Parathyroid adenoma (tissue), 2 donors: ENCODE results near the gene ENPEP.

Source experiments
- H2AFZ ChIP-seq: fragments of 300-600 bp; sonication (generic); one replicate; pipeline ENCODE4 v1.7.0; 2017; ENCODE audit warnings: antibody characterized with exemption, mild to moderate bottlenecking
- H3K27ac ChIP-seq: fragments of 300-600 bp; sonication (generic); one replicate; pipeline ENCODE4 v1.7.0; 2017
- H3K27me3 ChIP-seq: fragments of 300-600 bp; sonication (generic); one replicate; pipeline ENCODE4 v1.7.0; 2017; ENCODE audit warnings: low read length; ENCODE audit not compliant: control insufficient read depth, insufficient read depth
- H3K36me3 ChIP-seq: fragments of 300-600 bp; sonication (generic); one replicate; pipeline ENCODE4 v1.7.0; 2017; ENCODE audit warnings: low read length; ENCODE audit not compliant: control insufficient read depth, insufficient read depth
- H3K4me1 ChIP-seq: fragments of 300-600 bp; sonication (generic); one replicate; pipeline ENCODE4 v1.7.0; 2017; ENCODE audit warnings: control low read depth
- H3K4me2 ChIP-seq: fragments of 300-600 bp; sonication (generic); one replicate; pipeline ENCODE4 v1.7.0; 2017; ENCODE audit warnings: low read length
- H3K4me3 ChIP-seq: fragments of 300-600 bp; sonication (generic); one replicate; pipeline ENCODE4 v1.7.0; 2017; ENCODE audit warnings: low read depth, low read length
- H3K79me2 ChIP-seq: fragments of 300-600 bp; sonication (generic); one replicate; pipeline ENCODE4 v1.7.0; 2017; ENCODE audit warnings: control low read depth
- H3K9ac ChIP-seq: fragments of 300-600 bp; sonication (generic); one replicate; pipeline ENCODE4 v1.7.0; 2017; ENCODE audit warnings: mild to moderate bottlenecking
- H3K9me3 ChIP-seq: fragments of 300-600 bp; sonication (generic); one replicate; pipeline ENCODE4 v1.7.0; 2017; ENCODE audit warnings: low read length; ENCODE audit not compliant: control insufficient read depth
- CTCF ChIP-seq: fragments of 300-600 bp; sonication (generic); IDR thresholded peaks from one replicate; pipeline ENCODE4 v1.7.0; 2017; ENCODE audit warnings: antibody characterized with exemption, mild to moderate bottlenecking
- donor health status: primary hyperparathyroidism.

ENPEP gene

GRCh38 chr4:110533940-110534339 is 58.0 kb downstream of the ENPEP start:
- Histone ChIP-seq H3K4me1 (no peaks in the 10 kb centered on the region), H3K4me3 (no peak overlapping the region)
- no peak for TF ChIP-seq CTCF

GRCh38 chr4:110540581-110540980 is 64.6 kb downstream of the ENPEP start:
- H3K9me3 ChIP-seq, result no peaks in the 10 kb centered on the region
- no peaks in the 10 kb centered on the region for H3K79me2 ChIP-seq
- H2AFZ ChIP-seq, result no peak overlapping the region
- no peak overlapping the region for H3K4me3 ChIP-seq
- no peak for TF ChIP-seq CTCF
- H3K4me1 ChIP-seq, result no peaks in the 10 kb centered on the region
- H3K4me2 ChIP-seq, result no peak overlapping the region
- no peaks in the 10 kb centered on the region for H3K27me3 ChIP-seq
- H3K27ac ChIP-seq, result no peak overlapping the region
- no peaks in the 10 kb centered on the region for H3K36me3 ChIP-seq
- H3K9ac ChIP-seq, result no peak overlapping the region

More at GRCh38 chr4:110533940-110534339, 58.0 kb downstream of the ENPEP start:
- Histone ChIP-seq H2AFZ (no peak overlapping the region), H3K4me2 (no peak overlapping the region), H3K27ac (no peak overlapping the region), H3K36me3 (no peaks in the 10 kb centered on the region), H3K79me2 (no peaks in the 10 kb centered on the region), H3K27me3 (no peaks in the 10 kb centered on the region), H3K9ac (no peak overlapping the region), H3K9me3 (no peaks in the 10 kb centered on the region)

GRCh38 chr4:110540982-110541451 is 65.1 kb downstream of the ENPEP start:
- no peak overlapping the region for H3K27ac ChIP-seq
- no peaks in the 10 kb centered on the region for H3K36me3 ChIP-seq
- no peaks in the 10 kb centered on the region for H3K79me2 ChIP-seq
- no peak for TF ChIP-seq CTCF
- H3K27me3 ChIP-seq, result no peaks in the 10 kb centered on the region
- H3K4me2 ChIP-seq, result no peak overlapping the region
- no peak overlapping the region for H3K4me3 ChIP-seq
- H3K9ac ChIP-seq, result no peak overlapping the region
- H2AFZ ChIP-seq, result no peak overlapping the region
- no peaks in the 10 kb centered on the region for H3K9me3 ChIP-seq
- no peaks in the 10 kb centered on the region for H3K4me1 ChIP-seq

- Histone ChIP-seq H3K4me1 (no peaks in the 10 kb centered on the region), H3K4me2 (no peak overlapping the region), H3K9me3 (no peaks in the 10 kb centered on the region), H2AFZ (no peak overlapping the region), H3K9ac (no peak overlapping the region), H3K36me3 (no peaks in the 10 kb centered on the region), H3K4me3 (no peak overlapping the region), H3K79me2 (no peaks in the 10 kb centered on the region), H3K27me3 (no peaks in the 10 kb centered on the region), H3K27ac (no peak overlapping the region)
- TF ChIP-seq CTCF, result no peak
Measured at GRCh38 chr4:110543577-110543976, 67.6 kb downstream of the ENPEP start.

GRCh38 chr4:110544594-110544993 is 68.6 kb downstream of the ENPEP start:
- no peak for TF ChIP-seq CTCF
- Histone ChIP-seq H3K4me3 (no peak overlapping the region), H3K27ac (no peak overlapping the region), H3K4me2 (no peak overlapping the region), H3K27me3 (no peaks in the 10 kb centered on the region), H3K4me1 (no peaks in the 10 kb centered on the region), H3K9me3 (no peaks in the 10 kb centered on the region), H3K9ac (no peak overlapping the region), H3K36me3 (no peaks in the 10 kb centered on the region), H2AFZ (no peak overlapping the region), H3K79me2 (no peaks in the 10 kb centered on the region)
